Airway epithelial cell (primary cell): ENCODE results near the gene IL1A. TPM values are rescaled to one million over a fixed set of nuclear protein-coding genes. Genes with fewer than 3 reads are reported as not detected.

Experiments
- total RNA-seq: library from RNA; depleted of rRNA; stranded (reverse); fragments of >200 nt; gene quantifications from 2 replicates; pipeline ENCODE4 v1.2.3, GENCODE V29; 2015

The IL1A gene
- total RNA-seq, result 37.0 and 43.8 TPM in 2 replicates

GRCh38 chr2:112784199-112785189 lies at the start of gene IL1A:
Gene IL1A, minus strand, starts transcription at chr2:112784493. Its CDS starts 723 bp downstream, at chr2:112783770.

GRCh38 chr2:112764071-112765044 lies 19.9 kb downstream of the IL1A start, which contains the start of gene CKAP2L:
Gene CKAP2L, minus strand, starts transcription at chr2:112764609. Its CDS starts 11 bp downstream, at chr2:112764598.

Other genes with a start within 250 kb of the IL1A start
- gene POLR1B, start 242.0 kb downstream of the IL1A start, total RNA-seq, result 14.7 and 18.1 TPM in 2 replicates
- 27.1 and 39.4 TPM in 2 replicates for gene CHCHD5, start 199.9 kb downstream of the IL1A start, total RNA-seq
- gene SLC20A1, start 138.6 kb downstream of the IL1A start, total RNA-seq, result 56.9 and 72.2 TPM in 2 replicates
- gene NT5DC4, start 63.5 kb downstream of the IL1A start, total RNA-seq, result not detected in 2 replicates
- gene CKAP2L, start 19.9 kb downstream of the IL1A start, total RNA-seq, result 10.9 and 15.3 TPM in 2 replicates
- 63.4 and 95.6 TPM in 2 replicates for gene IL1B, start 52.3 kb upstream of the IL1A start, total RNA-seq
- not detected in 2 replicates for gene IL37, start 126.7 kb upstream of the IL1A start, total RNA-seq
- 15.7 and 18.5 TPM in 2 replicates for gene IL36G, start 193.5 kb upstream of the IL1A start, total RNA-seq
- not detected in 2 replicates for gene IL36A, start 221.0 kb upstream of the IL1A start, total RNA-seq